Motor neuron (in vitro differentiated cells): Measurements from ENCODE around the gene VIL1. TPM values are rescaled to one million over a fixed set of nuclear protein-coding genes. Genes with fewer than 3 reads are reported as not detected.

Source experiments
- ATAC-seq, 8 experiments: fragments of 200-7000 bp; cut with Tn5 transposase; replicated peaks in 6 of 8; 2 replicates each; pipeline ENCODE4 v1.8.0; 2021; ENCODE audit warnings: mild to moderate bottlenecking in 8 of 8, moderate library complexity in 8 of 8
- H3K27ac ChIP-seq, 2 donors: fragments of 250-450 bp; sonication (Bioruptor Pico); 2 replicates each; pipeline ENCODE4 v1.9.0; 2021; ENCODE audit warnings: antibody characterized with exemption in 2 of 2, mild to moderate bottlenecking in 2 of 2, moderate library complexity in 1 of 2
- H3K4me1 ChIP-seq, 2 donors: fragments of 250-450 bp; sonication (Bioruptor Pico); replicated peaks in 1 of 2; 2 replicates each; pipeline ENCODE4 v1.6.1; 2021; ENCODE audit warnings: antibody characterized with exemption in 2 of 2, mild to moderate bottlenecking in 2 of 2, moderate library complexity in 1 of 2
- H3K4me3 ChIP-seq, 5 donors: fragments of 250-450 bp; sonication (Bioruptor Pico); 2 replicates each; pipeline ENCODE4 v1.9.0; 2021; ENCODE audit warnings: antibody characterized with exemption in 5 of 5, mild to moderate bottlenecking in 5 of 5, moderate library complexity in 4 of 5
- WGBS, 10 experiments: fragments of 450-650 bp; shearing (Covaris generic); methylation state at CpG; one replicate each; pipeline ENCODE4 v1.0.0; 2022; 5-methylcytosine and 5-hydroxymethylcytosine counted together
- in situ Hi-C, 9 experiments: fragments of 400-800 bp; cut with MboI; loops; one replicate each; pipeline ENCODE4 v1.15.0; 2021; ENCODE audit warnings: low sequenced_read_pairs in 9 of 9, low pct_unique_long_range_greater_than_20kb in 2 of 9; ENCODE audit not compliant: unreplicated experiment in 9 of 9
- total RNA-seq, 8 experiments: library from RNA; unstranded; fragments of 300-600 nt; gene quantifications; 2 replicates each; pipeline versions ENCODE4 v1.2.3 to v1.2.4, GENCODE V29; 2022

Gene VIL1
- total RNA-seq, 8 experiments from 2014 or later, result 0.07 to 0.91 (median 0.33) TPM

- H3K4me3 ChIP-seq, result peak overlapping the region; percentile 83 to 96 (median 85)
- in situ Hi-C loops, result loop anchor here in 8 of 9 experiments (10.0 to 25.0 kb wide), 2 partner anchors 91 to 109 kb away; partner anchors contain the start of gene TMBIM1 (in 7 of the 8)
- H3K4me1 ChIP-seq, result peaks cover 2 to 22% of the 10 kb centered on the region in 2 donors
- peak; percentile 47 to 85 (median 78) for ATAC-seq
- 0 to 15% (median 1%) methylated on average over 2 to 16 of the region's 57 CpGs; no CpG with 5 or more reads in 4 of the 10 experiments for WGBS, 10 experiments
- peak overlapping the region; percentile 64 to 89 for H3K27ac ChIP-seq
Observed at GRCh38 chr2:218395826-218396687, 22.9 kb upstream of the VIL1 start.

- Histone ChIP-seq H3K4me3 (peak overlapping the region; percentile 83 to 96 (median 85)), H3K27ac (peak overlapping the region in 1 of 2 donors; percentile 89), H3K4me1 (peaks cover 6 to 28% of the 10 kb centered on the region in 2 donors)
- WGBS, 10 experiments, result 0 to 10% (median 0%) methylated on average over 2 to 4 of the region's 27 CpGs; no CpG with 5 or more reads in 5 of the 10 experiments
- ATAC-seq, result peak in 5 of 8 experiments; percentile 0 to 7 (median 2)
- in situ Hi-C loops, result loop anchor here in 8 of 9 experiments (10.0 to 25.0 kb wide), 2 partner anchors 92 to 110 kb away; partner anchors contain the start of gene TMBIM1 (in 7 of the 8)
Observed at GRCh38 chr2:218396688-218397462, 22.0 kb upstream of the VIL1 start.

DNA sequence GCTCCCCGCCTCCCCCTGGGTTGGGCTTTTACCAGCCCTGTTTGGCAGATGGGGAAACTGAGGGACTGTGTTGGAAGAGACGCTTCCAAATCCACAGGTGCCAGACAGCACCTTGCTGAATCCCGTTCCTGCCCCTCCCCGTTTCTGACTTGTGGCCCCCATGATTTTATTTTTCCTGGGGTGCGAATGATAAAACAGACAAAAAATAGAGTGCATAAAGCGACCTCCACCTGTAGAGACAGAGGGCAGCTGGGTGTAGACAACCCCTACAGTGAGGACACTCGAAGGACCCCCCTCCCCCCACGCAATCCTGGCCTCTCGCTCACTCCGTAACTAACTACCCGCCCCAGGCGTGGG, 21.5 kb upstream of the VIL1 start:
- WGBS, 10 experiments, result 0 to 20% (median 10%) methylated on average over 1 to 7 of the region's 12 CpGs; no CpG with 5 or more reads in 5 of the 10 experiments
- in situ Hi-C loops, result loop anchor here in 8 of 9 experiments (10.0 to 25.0 kb wide), 2 partner anchors 93 to 110 kb away; partner anchors contain the start of gene TMBIM1 (in 7 of the 8)
- Histone ChIP-seq H3K4me1 (peaks cover 6 to 28% of the 10 kb centered on the region in 2 donors), H3K4me3 (peak overlapping the region in 3 of 5 donors; percentile 85 to 96 (median 90)), H3K27ac (no peak overlapping the region)
- no peak for ATAC-seq

DNA sequence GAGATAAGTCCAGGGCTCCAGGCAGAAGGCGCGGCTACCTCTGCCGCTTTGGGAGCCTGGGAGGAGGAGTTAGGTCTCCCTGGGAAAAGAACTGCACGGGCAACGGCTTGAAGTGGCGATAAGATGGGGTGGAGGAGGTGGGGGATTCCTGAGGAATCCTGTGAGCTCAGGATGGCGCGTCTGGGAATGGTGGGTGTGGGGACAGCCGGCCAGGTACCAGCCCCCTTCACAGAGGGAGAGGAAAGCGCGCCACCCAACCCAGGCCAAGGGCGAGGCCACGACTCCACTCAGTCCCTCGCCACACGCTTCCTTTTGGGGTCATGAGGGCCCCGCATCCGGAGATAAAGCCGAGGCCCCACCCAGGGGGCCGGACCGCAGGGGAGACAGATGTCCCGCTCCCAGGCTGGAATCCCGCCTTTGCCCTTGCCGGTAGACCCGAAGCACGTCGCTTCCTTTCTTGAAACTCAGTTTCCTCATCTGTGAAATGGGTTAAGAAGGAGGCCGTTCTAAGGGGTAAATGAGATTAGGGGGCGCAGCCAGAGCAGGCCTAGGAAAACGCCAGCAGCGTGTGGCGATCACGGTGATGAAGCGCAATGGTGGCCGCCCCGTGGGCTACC, 21.0 kb upstream of the VIL1 start:
- H3K4me3 ChIP-seq, result peak overlapping the region; percentile 72 to 96 (median 90)
- WGBS, 10 experiments, result 0% methylated on average over 1 to 2 of the region's 35 CpGs; no CpG with 5 or more reads in 8 of the 10 experiments
- H3K4me1 ChIP-seq, result peaks cover 6 to 28% of the 10 kb centered on the region in 2 donors
- H3K27ac ChIP-seq, result peak overlapping the region in 1 of 2 donors; percentile 88
- ATAC-seq, result no peak
- in situ Hi-C loops, result loop anchor here in 8 of 9 experiments (10.0 to 25.0 kb wide), 2 partner anchors 93 to 111 kb away; partner anchors contain the start of gene TMBIM1 (in 7 of the 8)

- Histone ChIP-seq H3K4me1 (peaks cover 6 to 28% of the 10 kb centered on the region in 2 donors), H3K4me3 (peak overlapping the region; percentile 72 to 96 (median 90)), H3K27ac (peak overlapping the region; percentile 28 to 88)
- WGBS, 10 experiments, result 0 to 11% methylated on average over 1 to 3 of the region's 95 CpGs; no CpG with 5 or more reads in 8 of the 10 experiments
- in situ Hi-C loops, result loop anchor here in 8 of 9 experiments (10.0 to 25.0 kb wide), 2 partner anchors 94 to 111 kb away; partner anchors contain the start of gene TMBIM1 (in 7 of the 8)
- ATAC-seq, result peak; percentile 0 to 25 (median 4)
Observed at GRCh38 chr2:218398437-218399390, 20.2 kb upstream of the VIL1 start.

GRCh38 chr2:218399391-218400166, 19.3 kb upstream of the VIL1 start, which contains the start of gene CTDSP1:
Gene CTDSP1 (plus strand): TSS chr2:218399868. CDS start chr2:218400091, 223 bp downstream.
- Histone ChIP-seq H3K4me1 (peaks cover 6 to 29% of the 10 kb centered on the region in 2 donors), H3K4me3 (peak within 1 kb of the TSS; percentile 72 to 96 (median 90)), H3K27ac (peak within 1 kb of the TSS; percentile 37 to 88)
- peak; percentile 44 to 69 (median 50) for ATAC-seq
- 0 to 20% (median 3%) methylated on average over 1 to 29 of the region's 78 CpGs; no CpG with 5 or more reads in 6 of the 10 experiments for WGBS, 10 experiments
- in situ Hi-C loops, result loop anchor here in 8 of 9 experiments (10.0 to 25.0 kb wide), 4 partner anchors 65 to 238 kb away; partner anchors contain the start of gene TMBIM1 (in 7 of the 8)

GRCh38 chr2:218400167-218400929, 18.6 kb upstream of the VIL1 start:
- ATAC-seq, result peak; percentile 1 to 6 (median 2)
- in situ Hi-C loops, result loop anchor here in 1 of 9 experiments (10.0 to 25.0 kb wide), 2 partner anchors 64 to 237 kb away; no protein-coding TSS in a partner anchor
- peak overlapping the region; percentile 37 to 88 for H3K27ac ChIP-seq
- peaks cover 13 to 36% of the 10 kb centered on the region in 2 donors for H3K4me1 ChIP-seq
- peak overlapping the region; percentile 72 to 96 (median 90) for H3K4me3 ChIP-seq
- whole genome bisulfite sequencing, 10 experiments, result no CpG with 5 or more reads among the region's 63 CpGs

- in situ Hi-C loops, result loop anchor here in 1 of 9 experiments (10.0 to 25.0 kb wide), 2 partner anchors 64 to 236 kb away; no protein-coding TSS in a partner anchor
- Histone ChIP-seq H3K4me1 (peaks cover 19 to 42% of the 10 kb centered on the region in 2 donors), H3K27ac (no peak overlapping the region), H3K4me3 (peak overlapping the region; percentile 72 to 96 (median 90))
- WGBS, 10 experiments, result 52 to 79% (median 54%) methylated on average over 2 to 4 of the region's 24 CpGs; no CpG with 5 or more reads in 7 of the 10 experiments
- no peak for ATAC-seq
Observed at GRCh38 chr2:218400930-218401881, 17.7 kb upstream of the VIL1 start.

DNA sequence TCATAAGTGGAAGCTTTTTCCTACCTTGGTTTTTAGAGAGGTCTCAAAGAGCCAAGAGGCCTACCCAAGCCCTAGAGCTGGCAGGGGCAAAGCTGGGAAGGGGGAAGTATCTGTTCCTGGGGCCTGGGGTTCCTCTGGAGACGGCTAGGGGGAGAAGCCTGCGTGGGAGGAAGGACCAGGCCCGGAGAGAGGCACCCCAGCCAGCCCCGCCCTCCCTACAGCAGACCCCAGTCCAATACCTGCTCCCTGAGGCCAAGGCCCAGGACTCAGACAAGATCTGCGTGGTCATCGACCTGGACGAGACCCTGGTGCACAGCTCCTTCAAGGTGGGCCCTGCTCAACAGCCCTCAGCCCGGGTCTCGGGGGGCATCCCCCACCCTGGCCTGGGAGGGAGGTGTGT, 17.0 kb upstream of the VIL1 start:
- peaks cover 21 to 42% of the 10 kb centered on the region in 2 donors for H3K4me1 ChIP-seq
- 80% methylated on average over 1 to 3 of the region's 9 CpGs; no CpG with 5 or more reads in 8 of the 10 experiments for WGBS, 10 experiments
- no peak overlapping the region for H3K4me3 ChIP-seq
- in situ Hi-C loops, result loop anchor here in 1 of 9 experiments (10.0 to 25.0 kb wide), 2 partner anchors 63 to 235 kb away; no protein-coding TSS in a partner anchor
- ATAC-seq, result no peak
- no peak overlapping the region for H3K27ac ChIP-seq
